ENCODE results near the gene RAB40C.

RAB40C gene

DNA sequence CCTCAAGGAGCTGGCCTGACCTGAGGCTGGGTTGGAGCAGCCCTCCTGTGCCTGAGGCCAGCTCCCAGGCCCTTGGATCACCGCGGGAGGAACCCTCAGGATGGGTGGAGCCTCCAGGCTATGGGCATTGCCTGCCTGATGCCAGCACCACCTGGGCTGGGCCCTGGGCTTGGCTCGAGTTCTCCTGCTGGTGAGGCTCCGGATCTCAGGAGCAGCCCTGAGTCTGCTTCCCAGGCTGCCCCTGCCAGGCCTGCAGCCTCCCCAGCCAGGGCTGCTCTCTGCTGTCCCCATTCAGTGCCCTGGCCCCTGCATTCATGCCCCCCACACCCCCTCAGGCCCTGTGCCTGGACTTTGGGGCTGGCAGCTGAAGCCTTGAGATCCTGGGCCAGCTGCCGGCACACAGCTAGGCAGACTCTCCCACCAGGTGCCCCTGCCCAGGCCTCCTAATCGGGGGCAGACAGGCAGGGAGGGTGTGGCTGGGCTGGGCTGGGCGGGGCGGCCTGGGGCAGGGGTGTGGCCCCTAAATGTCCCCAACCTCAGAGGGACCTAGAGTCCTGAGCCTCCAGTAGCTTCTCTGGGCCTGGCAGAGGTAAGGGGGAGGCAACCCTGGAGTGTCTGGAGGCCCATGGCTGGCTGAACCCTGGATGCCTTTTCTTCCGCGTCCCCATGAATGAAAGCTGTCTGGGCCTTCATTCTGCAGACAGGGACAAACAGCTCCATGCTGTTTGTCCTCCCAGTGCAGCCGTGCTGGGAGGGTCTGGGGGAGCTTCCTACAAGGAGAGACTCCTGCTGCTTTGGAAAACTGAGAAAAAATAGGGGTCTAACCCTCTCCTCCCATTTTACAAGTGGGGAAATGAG, 21.2 kb upstream of the RAB40C start:
- H3K4me2 ChIP-seq, result peak overlapping the region; percentile 91 to 99 (median 98)
- no peaks in the 10 kb centered on the region for H3K9me3 ChIP-seq (replicated peaks in 1 of 11)
- H3K4me1 ChIP-seq, result peaks cover 49 to 75% (median 64%) of the 10 kb centered on the region in 10 experiments
- peak overlapping the region; percentile 86 to 94 (median 88); a peak in 21 of 22 replicates for H3K9ac ChIP-seq
- peak overlapping the region; percentile 68 to 87 (median 83); a peak in 21 of 22 replicates for H3K27ac ChIP-seq
- peaks cover 0 to 37% (median 24%) of the 10 kb centered on the region in 11 experiments; a peak in 18 of 22 replicates for H4K20me1 ChIP-seq
- H3K4me3 ChIP-seq, result peak overlapping the region; percentile 86 to 100 (median 98)
- peaks cover 1 to 7% (median 2%) of the 10 kb centered on the region in 11 experiments; a peak in 9 of 22 replicates for H3K27me3 ChIP-seq
- peaks cover 0 to 20% (median 3%) of the 10 kb centered on the region in 11 experiments; a peak in 15 of 22 replicates for H3K36me3 ChIP-seq
- TF ChIP-seq Cebpa-rat (IDR thresholded peaks at IDR 0.05), result no peak

DNA sequence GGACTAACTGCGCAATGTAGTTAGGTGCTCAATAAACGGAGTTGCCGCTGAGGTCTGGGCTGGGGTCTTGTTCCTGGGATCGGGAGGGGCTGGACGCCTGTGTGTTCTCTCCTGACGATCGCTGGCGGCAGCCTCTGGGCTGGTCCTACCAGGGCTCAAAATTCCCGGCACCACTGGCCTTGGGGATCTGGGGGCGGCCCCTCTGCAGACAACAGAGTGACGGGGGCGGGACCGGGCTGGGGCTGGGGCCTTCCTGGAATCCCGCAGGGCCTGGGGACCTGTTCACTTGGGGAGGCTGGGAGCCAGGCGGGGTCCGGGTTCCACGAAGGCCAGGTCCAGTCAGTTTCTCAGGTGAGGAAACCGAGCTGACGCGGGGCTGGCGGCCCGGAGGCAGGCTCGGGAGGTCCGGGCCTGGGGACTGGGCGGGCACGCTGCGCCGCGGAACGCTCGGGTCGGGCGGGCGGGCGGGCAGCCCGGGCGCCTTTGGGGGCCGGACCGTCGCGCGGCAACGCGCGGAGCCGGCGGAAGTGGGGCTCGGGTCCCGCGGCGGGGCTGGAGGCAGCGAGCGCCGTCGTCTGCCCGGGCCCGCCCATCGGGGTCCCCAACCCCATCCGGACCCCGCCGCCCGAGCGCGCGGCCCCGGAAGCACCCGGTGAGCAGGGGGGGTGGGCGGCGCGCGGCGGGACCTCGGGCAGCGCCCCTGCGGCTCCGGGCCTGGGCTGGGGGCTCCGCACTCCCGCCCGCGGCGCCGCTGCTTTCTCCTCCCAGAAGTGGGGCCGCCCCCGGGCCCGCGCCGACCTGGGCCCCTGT, 20.2 kb upstream of the RAB40C start, which contains the start of gene PIGQ:
Gene PIGQ, plus strand, starts transcription at position 524 of the 810 bp plus-strand sequence. CDS start 4,107 bp downstream, outside the sequence.
- TF ChIP-seq Cebpa-rat (IDR thresholded peaks at IDR 0.05), result no peak
- Histone ChIP-seq H3K9me3 (replicated peaks in 1 of 11) (no peaks in the 10 kb centered on the region), H3K27me3 (no peaks in the 10 kb centered on the region), H3K36me3 (peaks cover 9 to 30% (median 13%) of the 10 kb centered on the region in 11 experiments; a peak in 21 of 22 replicates), H4K20me1 (peaks cover 0 to 47% (median 27%) of the 10 kb centered on the region in 11 experiments; a peak in 18 of 22 replicates), H3K9ac (peak within 1 kb of the TSS; percentile 86 to 94 (median 88)), H3K4me3 (peak within 1 kb of the TSS; percentile 86 to 100 (median 98)), H3K27ac (peak within 1 kb of the TSS; percentile 68 to 87 (median 83)), H3K4me2 (peak within 1 kb of the TSS; percentile 95 to 100 (median 98)), H3K4me1 (peaks cover 49 to 70% (median 61%) of the 10 kb centered on the region in 10 experiments)

DNA sequence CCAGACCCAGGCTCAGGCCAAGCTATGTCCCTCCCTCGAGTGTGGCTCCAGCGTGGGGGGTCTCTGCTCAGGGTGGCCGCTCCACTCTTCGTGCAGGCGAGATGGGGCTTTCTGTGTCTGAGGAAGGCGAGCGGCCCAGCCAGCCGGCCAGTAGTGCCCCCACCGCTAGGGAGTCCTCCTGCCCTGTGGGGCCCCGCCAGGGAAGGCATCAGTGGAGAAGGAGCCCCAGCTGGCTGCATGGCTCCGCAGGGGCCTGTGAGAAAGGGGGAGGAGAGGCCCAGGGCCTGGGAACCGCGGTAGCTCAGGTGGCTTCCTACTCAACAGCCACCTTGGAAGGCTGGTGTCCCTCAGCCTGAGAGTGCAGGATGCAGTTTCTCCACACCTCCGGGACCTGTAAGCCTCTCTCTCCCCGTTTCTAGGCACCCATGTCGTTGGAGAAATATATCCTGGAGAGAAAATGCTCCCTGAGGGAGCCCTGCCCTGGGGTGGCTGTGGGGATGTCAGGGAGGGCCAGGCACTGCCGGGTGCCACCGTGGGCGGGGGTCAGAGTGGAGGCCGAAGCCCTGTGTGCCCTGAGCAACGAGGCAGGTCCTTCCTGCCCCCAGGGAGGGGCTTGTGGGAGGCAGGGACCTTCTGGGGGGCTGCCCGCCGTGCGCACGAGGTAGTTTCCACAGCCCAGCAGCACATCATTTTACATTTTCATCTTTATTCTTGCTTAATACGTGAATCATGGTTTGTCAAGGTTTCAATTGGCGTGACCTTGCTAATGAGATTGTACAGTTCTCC, 16.8 kb upstream of the RAB40C start:
- Histone ChIP-seq H3K9ac (peak overlapping the region in 7 of 11 experiments; percentile 9 to 94 (median 15); a peak in 6 of 22 replicates), H4K20me1 (peaks cover 0 to 78% (median 52%) of the 10 kb centered on the region in 11 experiments; a peak in 19 of 22 replicates), H3K27ac (no peak overlapping the region), H3K4me3 (no peak overlapping the region), H3K4me2 (no peak overlapping the region), H3K36me3 (peaks cover 12 to 53% (median 28%) of the 10 kb centered on the region in 11 experiments), H3K4me1 (peaks cover 35 to 70% (median 60%) of the 10 kb centered on the region in 10 experiments), H3K9me3 (replicated peaks in 1 of 11) (no peaks in the 10 kb centered on the region), H3K27me3 (no peaks in the 10 kb centered on the region)
- TF ChIP-seq Cebpa-rat (IDR thresholded peaks at IDR 0.05), result no peak

DNA sequence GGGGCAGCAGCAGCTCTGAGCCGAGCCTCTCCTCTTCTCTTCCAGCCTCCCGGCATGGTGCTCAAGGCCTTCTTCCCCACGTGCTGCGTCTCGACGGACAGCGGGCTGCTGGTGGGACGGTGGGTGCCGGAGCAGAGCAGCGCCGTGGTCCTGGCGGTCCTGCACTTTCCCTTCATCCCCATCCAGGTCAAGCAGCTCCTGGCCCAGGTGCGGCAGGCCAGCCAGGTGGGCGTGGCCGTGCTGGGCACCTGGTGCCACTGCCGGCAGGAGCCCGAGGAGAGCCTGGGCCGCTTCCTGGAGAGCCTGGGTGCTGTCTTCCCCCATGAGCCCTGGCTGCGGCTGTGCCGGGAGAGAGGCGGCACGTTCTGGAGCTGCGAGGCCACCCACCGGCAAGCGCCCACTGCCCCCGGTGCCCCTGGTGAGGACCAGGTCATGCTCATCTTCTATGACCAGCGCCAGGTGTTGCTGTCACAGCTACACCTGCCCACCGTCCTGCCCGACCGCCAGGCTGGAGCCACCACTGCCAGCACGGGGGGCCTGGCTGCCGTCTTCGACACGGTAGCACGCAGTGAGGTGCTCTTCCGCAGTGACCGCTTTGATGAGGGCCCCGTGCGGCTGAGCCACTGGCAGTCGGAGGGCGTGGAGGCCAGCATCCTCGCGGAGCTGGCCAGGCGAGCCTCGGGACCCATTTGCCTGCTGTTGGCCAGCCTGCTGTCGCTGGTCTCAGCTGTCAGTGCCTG, 15.7 kb upstream of the RAB40C start:
- H3K9me3 ChIP-seq (replicated peaks in 1 of 11), result no peaks in the 10 kb centered on the region
- peaks cover 28 to 69% (median 58%) of the 10 kb centered on the region in 10 experiments for H3K4me1 ChIP-seq
- H3K27me3 ChIP-seq, result no peaks in the 10 kb centered on the region
- H3K4me3 ChIP-seq, result no peak overlapping the region
- H3K36me3 ChIP-seq, result peaks cover 12 to 53% (median 28%) of the 10 kb centered on the region in 11 experiments
- H3K27ac ChIP-seq, result no peak overlapping the region
- H3K9ac ChIP-seq, result peak overlapping the region in 6 of 11 experiments; percentile 52 to 75 (median 66); a peak in 8 of 22 replicates
- H3K4me2 ChIP-seq, result peak overlapping the region in 2 of 11 experiments; percentile 55 to 90; a peak in 2 of 22 replicates
- peaks cover 0 to 83% (median 57%) of the 10 kb centered on the region in 11 experiments; a peak in 19 of 22 replicates for H4K20me1 ChIP-seq
- no peak for TF ChIP-seq Cebpa-rat (IDR thresholded peaks at IDR 0.05)

DNA sequence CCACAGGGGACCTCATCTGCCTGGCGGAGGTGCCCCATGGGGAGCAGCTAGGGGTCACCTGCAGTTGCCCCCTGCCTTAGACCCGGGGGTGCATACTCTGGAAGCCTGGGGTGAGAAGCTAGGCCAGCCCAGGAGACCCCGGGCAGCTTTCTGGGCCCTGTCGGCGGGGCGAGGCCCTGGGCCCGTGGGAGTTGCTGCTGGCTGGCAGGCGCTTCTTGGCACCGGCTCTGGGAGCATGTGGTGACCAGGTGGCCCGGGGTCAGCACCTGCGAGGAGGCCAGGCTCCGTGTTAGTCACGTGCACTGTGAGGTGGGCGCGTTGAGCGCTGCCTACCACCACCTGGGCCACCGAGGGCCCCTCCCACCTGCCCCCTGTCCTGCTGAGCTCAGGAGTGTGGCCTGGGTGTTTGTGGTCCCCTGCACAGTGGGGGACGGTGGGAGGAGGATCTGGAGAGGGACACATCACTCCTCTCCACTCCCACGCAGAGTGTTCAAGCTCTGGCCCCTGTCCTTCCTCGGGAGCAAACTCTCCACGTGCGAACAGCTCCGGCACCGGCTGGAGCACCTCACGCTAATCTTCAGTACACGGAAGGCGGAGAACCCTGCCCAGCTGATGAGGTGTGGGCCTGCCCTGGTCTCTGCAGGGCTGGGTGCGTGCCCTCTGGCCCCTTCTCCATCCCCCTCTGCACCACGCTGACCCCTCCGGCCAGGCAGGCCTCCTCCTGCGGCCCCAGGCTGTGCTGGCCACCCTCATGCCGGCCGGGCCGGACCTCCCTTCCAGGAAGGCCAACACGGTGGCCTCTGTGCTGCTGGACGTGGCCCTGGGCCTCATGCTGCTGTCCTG, 14.3 kb upstream of the RAB40C start:
- H3K4me1 ChIP-seq, result peaks cover 26 to 74% (median 59%) of the 10 kb centered on the region in 10 experiments
- peak overlapping the region in 10 of 11 experiments; percentile 37 to 75 (median 56); a peak in 17 of 22 replicates for H3K9ac ChIP-seq
- no peak for TF ChIP-seq Cebpa-rat (IDR thresholded peaks at IDR 0.05)
- peaks cover 12 to 55% (median 28%) of the 10 kb centered on the region in 11 experiments for H3K36me3 ChIP-seq
- H3K4me3 ChIP-seq, result peak overlapping the region in 1 of 10 experiments; percentile 3; a peak in 2 of 20 replicates
- peak overlapping the region; percentile 47 to 90 (median 66) for H3K4me2 ChIP-seq
- H3K27ac ChIP-seq, result peak overlapping the region in 6 of 11 experiments; percentile 8 to 53 (median 48); a peak in 8 of 22 replicates
- no peaks in the 10 kb centered on the region for H3K27me3 ChIP-seq
- no peaks in the 10 kb centered on the region for H3K9me3 ChIP-seq (replicated peaks in 1 of 11)
- peaks cover 0 to 77% (median 53%) of the 10 kb centered on the region in 11 experiments; a peak in 19 of 22 replicates for H4K20me1 ChIP-seq

DNA sequence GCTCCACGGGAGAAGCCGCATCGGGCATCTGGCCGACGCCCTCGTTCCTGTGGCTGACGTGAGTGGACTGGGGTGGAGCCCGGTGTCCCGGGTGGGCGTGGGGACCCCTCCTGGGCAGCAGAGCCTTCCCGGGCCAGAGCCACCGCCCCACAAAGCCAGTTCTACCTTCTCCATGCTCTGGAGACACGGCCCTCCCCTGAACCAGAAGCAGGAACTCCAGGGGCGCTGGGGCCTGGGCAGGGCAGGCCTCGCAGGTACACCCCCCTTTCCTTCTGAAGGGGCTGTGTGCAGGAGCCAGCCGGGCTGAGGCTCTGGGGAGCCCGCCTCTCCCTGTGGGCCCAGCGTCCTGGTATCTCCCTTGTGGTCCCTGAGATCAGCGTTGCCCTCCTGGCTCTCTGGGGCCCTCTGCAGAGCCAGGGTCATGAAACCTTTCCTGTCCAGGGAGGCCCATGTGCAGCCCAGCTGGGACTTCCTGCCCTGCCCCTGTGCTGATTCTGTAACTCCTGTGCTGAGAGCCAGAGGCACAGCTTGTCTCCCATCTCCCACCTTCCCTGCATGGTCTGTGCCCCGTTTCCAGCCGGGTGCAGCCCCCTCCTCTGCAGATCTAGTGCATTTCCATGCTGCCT, 13.6 kb upstream of the RAB40C start:
- peak overlapping the region in 2 of 10 experiments; percentile 2 to 3; a peak in 2 of 20 replicates for H3K4me3 ChIP-seq
- TF ChIP-seq Cebpa-rat (IDR thresholded peaks at IDR 0.05), result no peak
- H4K20me1 ChIP-seq, result peaks cover 0 to 74% (median 50%) of the 10 kb centered on the region in 11 experiments; a peak in 18 of 22 replicates
- peak overlapping the region; percentile 47 to 90 (median 66) for H3K4me2 ChIP-seq
- H3K4me1 ChIP-seq, result peaks cover 21 to 67% (median 51%) of the 10 kb centered on the region in 10 experiments
- peak overlapping the region in 6 of 11 experiments; percentile 8 to 53 (median 48); a peak in 10 of 22 replicates for H3K27ac ChIP-seq
- no peaks in the 10 kb centered on the region for H3K9me3 ChIP-seq (replicated peaks in 1 of 11)
- H3K9ac ChIP-seq, result peak overlapping the region in 10 of 11 experiments; percentile 37 to 75 (median 56); a peak in 18 of 22 replicates
- no peaks in the 10 kb centered on the region for H3K27me3 ChIP-seq
- H3K36me3 ChIP-seq, result peaks cover 12 to 62% (median 28%) of the 10 kb centered on the region in 11 experiments
